Suprapubic skin (tissue), 4 donors: ENCODE results near the gene FGD3. TPM values are rescaled to one million over a fixed set of nuclear protein-coding genes. Genes with fewer than 3 reads are reported as not detected.

Experiments
- DNase-seq, 2 donors: peaks; one replicate each; pipeline ENCODE4 v3.0.0-alpha.2; 2019; ENCODE audit warnings: low spot score in 2 of 2
- H3K27ac ChIP-seq: fragments of 200-600 bp; sonication (generic); one replicate; pipeline ENCODE4 v1.5.1; 2019
- H3K27me3 ChIP-seq: fragments of 200-600 bp; sonication (generic); one replicate; pipeline ENCODE4 v1.5.1; 2019
- H3K36me3 ChIP-seq: fragments of 200-600 bp; sonication (generic); one replicate; pipeline ENCODE4 v1.5.1; 2019
- H3K4me1 ChIP-seq: fragments of 200-600 bp; sonication (generic); one replicate; pipeline ENCODE4 v1.5.1; 2019
- H3K4me3 ChIP-seq: fragments of 200-600 bp; sonication (generic); one replicate; pipeline ENCODE4 v1.5.1; 2019; ENCODE audit warnings: mild to moderate bottlenecking
- H3K9me3 ChIP-seq: fragments of 200-600 bp; sonication (generic); one replicate; pipeline ENCODE4 v1.5.1; 2019
- EP300 ChIP-seq: sonication (generic); formaldehyde crosslinking; IDR thresholded peaks from one replicate; pipeline ENCODE4 v1.6.1; 2017; ENCODE audit warnings: antibody characterized with exemption
- POLR2A ChIP-seq, 2 donors: fragments of 450-650 bp; IDR thresholded peaks; one replicate each; pipeline ENCODE4 v1.6.1; 2017; ENCODE audit warnings: antibody characterized with exemption in 2 of 2, mild to moderate bottlenecking in 2 of 2, moderate library complexity in 2 of 2
- POLR2AphosphoS5 ChIP-seq, 3 donors: sonication (generic); formaldehyde crosslinking; IDR thresholded peaks; one replicate each; pipeline ENCODE4 v1.6.1; 2017; ENCODE audit warnings: antibody characterized with exemption in 3 of 3
- WGBS: methylation state at CpG from one replicate; pipeline ENCODE4 v1.1.5; 2018; 5-methylcytosine and 5-hydroxymethylcytosine counted together
- total RNA-seq, 4 donors: library from RNA; depleted of rRNA; stranded (reverse); fragments of >200 nt; gene quantifications; one replicate each; pipeline ENCODE4 v1.1.0, GENCODE V29; 2016
- TF ChIP-seq, protein P1 (sequence below), 2 donors: fragments of 200-600 bp in 1 of 2; fragments of 450-650 bp in 1 of 2; sonication (generic) in 1 of 2; IDR thresholded peaks; one replicate each; pipeline ENCODE4 v1.5.1; 2016 to 2019; ENCODE audit warnings: antibody characterized with exemption in 2 of 2, mild to moderate bottlenecking in 1 of 2, moderate library complexity in 1 of 2

The FGD3 gene
- total RNA-seq, 4 donors from 2014 or later, result 4.6 to 9.2 (median 6.6) TPM

DNA sequence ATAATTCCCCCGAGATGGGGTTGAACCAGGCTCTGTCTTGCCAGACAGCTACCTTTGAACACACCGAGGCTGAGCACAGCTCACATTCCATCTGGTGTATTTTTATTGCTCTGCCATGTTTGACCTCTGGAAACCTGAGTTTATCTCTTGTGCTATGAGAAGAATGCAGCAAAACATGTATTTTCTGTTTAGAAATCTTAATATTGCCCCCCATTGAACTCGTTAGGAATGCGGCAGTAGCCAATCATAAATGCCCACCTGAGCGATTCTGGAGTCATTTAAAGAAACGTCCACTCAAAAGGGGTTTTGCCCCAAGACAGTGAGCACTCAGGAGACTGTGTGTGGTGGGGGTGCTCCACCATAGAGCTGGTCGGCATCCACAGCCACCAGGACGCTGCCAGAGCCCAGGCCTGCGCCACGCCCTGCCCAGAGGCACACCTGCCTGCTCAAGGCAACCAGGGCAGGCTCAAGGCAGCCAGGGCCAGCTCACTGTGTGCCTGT, 26.9 kb downstream of the FGD3 start:
- no peak overlapping the region for H3K4me3 ChIP-seq
- H3K36me3 ChIP-seq, result no peaks in the 10 kb centered on the region
- H3K9me3 ChIP-seq, result no peaks in the 10 kb centered on the region
- H3K27me3 ChIP-seq, result no peaks in the 10 kb centered on the region
- H3K27ac ChIP-seq, result no peak overlapping the region
- WGBS, result 42% methylated on average over 6 of the region's 10 CpGs
- DNase-seq, result no peak
- H3K4me1 ChIP-seq, result peaks cover 16% of the 10 kb centered on the region
- TF ChIP-seq, protein P1, sequence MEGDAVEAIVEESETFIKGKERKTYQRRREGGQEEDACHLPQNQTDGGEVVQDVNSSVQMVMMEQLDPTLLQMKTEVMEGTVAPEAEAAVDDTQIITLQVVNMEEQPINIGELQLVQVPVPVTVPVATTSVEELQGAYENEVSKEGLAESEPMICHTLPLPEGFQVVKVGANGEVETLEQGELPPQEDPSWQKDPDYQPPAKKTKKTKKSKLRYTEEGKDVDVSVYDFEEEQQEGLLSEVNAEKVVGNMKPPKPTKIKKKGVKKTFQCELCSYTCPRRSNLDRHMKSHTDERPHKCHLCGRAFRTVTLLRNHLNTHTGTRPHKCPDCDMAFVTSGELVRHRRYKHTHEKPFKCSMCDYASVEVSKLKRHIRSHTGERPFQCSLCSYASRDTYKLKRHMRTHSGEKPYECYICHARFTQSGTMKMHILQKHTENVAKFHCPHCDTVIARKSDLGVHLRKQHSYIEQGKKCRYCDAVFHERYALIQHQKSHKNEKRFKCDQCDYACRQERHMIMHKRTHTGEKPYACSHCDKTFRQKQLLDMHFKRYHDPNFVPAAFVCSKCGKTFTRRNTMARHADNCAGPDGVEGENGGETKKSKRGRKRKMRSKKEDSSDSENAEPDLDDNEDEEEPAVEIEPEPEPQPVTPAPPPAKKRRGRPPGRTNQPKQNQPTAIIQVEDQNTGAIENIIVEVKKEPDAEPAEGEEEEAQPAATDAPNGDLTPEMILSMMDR (IDR thresholded peaks at IDR 0.05), result no peak
- TF ChIP-seq EP300 (no peak), POLR2A (IDR thresholded peaks at IDR 0.05) (no peak), POLR2AphosphoS5 (IDR thresholded peaks at IDR 0.05) (no peak)

- Histone ChIP-seq H3K27ac (no peak overlapping the region), H3K27me3 (no peaks in the 10 kb centered on the region), H3K4me3 (no peak overlapping the region), H3K4me1 (peaks cover 16% of the 10 kb centered on the region), H3K9me3 (no peaks in the 10 kb centered on the region), H3K36me3 (no peaks in the 10 kb centered on the region)
- DNase-seq, result no peak
- TF ChIP-seq POLR2AphosphoS5 (IDR thresholded peaks at IDR 0.05) (no peak), EP300 (no peak), POLR2A (IDR thresholded peaks at IDR 0.05) (no peak)
- TF ChIP-seq, protein P1 (IDR thresholded peaks at IDR 0.05), result no peak
- 78% methylated on average over 10 of the region's 22 CpGs for WGBS
Observed at GRCh38 chr9:92974761-92975755, 27.7 kb downstream of the FGD3 start.

DNA sequence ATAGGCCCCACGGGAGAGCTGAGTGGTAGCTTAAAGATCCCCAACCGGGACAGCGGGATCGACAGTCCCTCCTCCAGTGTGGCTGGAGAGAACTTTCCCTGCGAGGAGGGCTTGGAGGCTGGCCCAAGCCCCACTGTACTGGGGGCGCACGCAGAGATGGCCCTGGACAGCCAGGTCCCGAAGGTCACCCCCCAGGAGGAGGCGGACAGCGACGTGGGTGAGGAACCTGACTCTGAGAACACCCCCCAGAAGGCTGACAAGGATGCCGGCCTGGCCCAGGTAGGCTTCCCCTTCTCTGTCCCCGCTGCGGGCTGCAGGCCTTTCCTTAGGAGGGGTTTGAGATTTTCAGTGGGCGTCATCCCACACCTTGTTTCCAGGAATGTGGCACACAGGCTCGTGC, 29.1 kb downstream of the FGD3 start:
- H3K27me3 ChIP-seq, result no peaks in the 10 kb centered on the region
- H3K4me1 ChIP-seq, result peaks cover 16% of the 10 kb centered on the region
- TF ChIP-seq, protein P1 (IDR thresholded peaks at IDR 0.05), result no peak
- TF ChIP-seq POLR2A (IDR thresholded peaks at IDR 0.05) (no peak), EP300 (no peak), POLR2AphosphoS5 (IDR thresholded peaks at IDR 0.05) (no peak)
- no peak for DNase-seq
- H3K4me3 ChIP-seq, result no peak overlapping the region
- no peaks in the 10 kb centered on the region for H3K9me3 ChIP-seq
- H3K36me3 ChIP-seq, result no peaks in the 10 kb centered on the region
- H3K27ac ChIP-seq, result no peak overlapping the region
- 90% methylated on average over 5 of the region's 16 CpGs for WGBS

- WGBS, result 87% methylated on average over 8 of the region's 12 CpGs
- Histone ChIP-seq H3K27ac (no peak overlapping the region), H3K36me3 (no peaks in the 10 kb centered on the region), H3K9me3 (no peaks in the 10 kb centered on the region), H3K27me3 (no peaks in the 10 kb centered on the region), H3K4me3 (no peak overlapping the region), H3K4me1 (peaks cover 16% of the 10 kb centered on the region)
- TF ChIP-seq POLR2A (IDR thresholded peaks at IDR 0.05) (no peak), EP300 (no peak), POLR2AphosphoS5 (IDR thresholded peaks at IDR 0.05) (no peak)
- TF ChIP-seq, protein P1 (IDR thresholded peaks at IDR 0.05), result no peak
- no peak for DNase-seq
Observed at GRCh38 chr9:92977279-92977678, 30.0 kb downstream of the FGD3 start.

- Histone ChIP-seq H3K9me3 (no peaks in the 10 kb centered on the region), H3K27ac (no peak overlapping the region), H3K4me1 (peaks cover 16% of the 10 kb centered on the region), H3K4me3 (no peak overlapping the region), H3K36me3 (no peaks in the 10 kb centered on the region), H3K27me3 (no peaks in the 10 kb centered on the region)
- no peak for TF ChIP-seq POLR2A (IDR thresholded peaks at IDR 0.05)
- no peak for TF ChIP-seq EP300
- TF ChIP-seq, protein P1 (IDR thresholded peaks at IDR 0.05), result no peak
- TF ChIP-seq POLR2AphosphoS5 (IDR thresholded peaks at IDR 0.05), result no peak
- DNase-seq, result no peak
- 25% methylated on average over 4 of the region's 4 CpGs for WGBS
Observed at GRCh38 chr9:92978345-92978875, 31.1 kb downstream of the FGD3 start.
